ENCODE measurements around the gene TSNAXIP1. TPM values are rescaled to one million over a fixed set of nuclear protein-coding genes. Genes with fewer than 3 reads are reported as not detected.
A peak's percentile ranks its signal among the peaks of the same experiment; 100 is the strongest.

Gene TSNAXIP1
- total RNA-seq, 2 experiments from 2014 or later, result 0.40 to 0.47 TPM

GRCh38 chr16:67774457-67774853 lies 32.2 kb upstream of the TSNAXIP1 start:
- POLR2A ChIA-PET, result no interaction called here
- H3K4me3 Mint-ChIP-seq, result no peak overlapping the region
- DNase-seq (no peak), ATAC-seq (no peak)
- H3K27me3 Mint-ChIP-seq, result no peaks in the 10 kb centered on the region
- peaks cover 11% of the 10 kb centered on the region for H3K36me3 Mint-ChIP-seq (ENCODE audit: low read depth)
- no peaks in the 10 kb centered on the region for H3K9me3 Mint-ChIP-seq
- CTCF ChIA-PET, result no interaction called here
- peaks cover 4% of the 10 kb centered on the region for H3K4me1 Mint-ChIP-seq (ENCODE audit: low read depth)
- TF ChIP-seq CTCF (IDR thresholded peaks at IDR 0.05), result no peak
- intact Hi-C loops (cut with micrococcal nuclease), result no loop called here
- peak overlapping the region; percentile 62 for H3K27ac Mint-ChIP-seq

- Mint-ChIP-seq H3K27me3 (no peaks in the 10 kb centered on the region), H3K9me3 (no peaks in the 10 kb centered on the region), H3K4me1 (ENCODE audit: low read depth) (peaks cover 11% of the 10 kb centered on the region), H3K4me3 (no peak overlapping the region), H3K27ac (no peak overlapping the region), H3K36me3 (ENCODE audit: low read depth) (peaks cover 14% of the 10 kb centered on the region)
- no peak for DNase-seq
- intact Hi-C loops (cut with micrococcal nuclease), result no loop called here
- no peak for TF ChIP-seq CTCF (IDR thresholded peaks at IDR 0.05)
- ATAC-seq, result no peak
- POLR2A ChIA-PET, result no interaction called here
- CTCF ChIA-PET, result no interaction called here
These were observed 31.4 kb upstream of the TSNAXIP1 start for GRCh38 chr16:67775273-67775672.

GRCh38 chr16:67779256-67780014 lies 27.3 kb upstream of the TSNAXIP1 start:
- H3K27ac Mint-ChIP-seq, result peak overlapping the region; percentile 44

GRCh38 chr16:67780847-67781564 lies 25.7 kb upstream of the TSNAXIP1 start:
- POLR2A ChIA-PET, result interaction anchor here (0.7 to 1.0 kb wide), 2 partner anchors 48 to 113 kb away, joined by 3 read pairs; no protein-coding TSS in a partner anchor
- no peak for TF ChIP-seq CTCF (IDR thresholded peaks at IDR 0.05)
- Mint-ChIP-seq H3K27ac (peak overlapping the region; percentile 81), H3K4me3 (no peak overlapping the region), H3K36me3 (ENCODE audit: low read depth) (peaks cover 8% of the 10 kb centered on the region), H3K27me3 (no peaks in the 10 kb centered on the region), H3K4me1 (ENCODE audit: low read depth) (peaks cover 26% of the 10 kb centered on the region), H3K9me3 (no peaks in the 10 kb centered on the region)
- intact Hi-C loops (cut with micrococcal nuclease), result no loop called here
- no peak for DNase-seq
- ATAC-seq, result peak; percentile 13
- CTCF ChIA-PET, result interaction anchor here (0.7 to 3.4 kb wide), 7 partner anchors 21 to 354 kb away, joined by 3 to 17 read pairs (median 4); partner anchors contain the start of genes RANBP10 and TSNAXIP1

More at GRCh38 chr16:67779256-67780014, 27.3 kb upstream of the TSNAXIP1 start:
- no peaks in the 10 kb centered on the region for H3K27me3 Mint-ChIP-seq
- H3K9me3 Mint-ChIP-seq, result no peaks in the 10 kb centered on the region
- intact Hi-C loops (cut with micrococcal nuclease), result no loop called here
- ChIA-PET POLR2A (no interaction called here), CTCF (interaction anchor here (1.9 to 2.4 kb wide), 2 partner anchors 37 to 107 kb away, joined by 4 to 9 read pairs; no protein-coding TSS in a partner anchor)
- TF ChIP-seq CTCF (IDR thresholded peaks at IDR 0.05), result no peak
- peaks cover 9% of the 10 kb centered on the region for H3K36me3 Mint-ChIP-seq (ENCODE audit: low read depth)
- ATAC-seq, result peak; percentile 28
- H3K4me1 Mint-ChIP-seq (ENCODE audit: low read depth), result peaks cover 28% of the 10 kb centered on the region
- no peak overlapping the region for H3K4me3 Mint-ChIP-seq
- peak; percentile 15 for DNase-seq

- H3K4me1 Mint-ChIP-seq (ENCODE audit: low read depth), result peaks cover 30% of the 10 kb centered on the region
- H3K4me3 Mint-ChIP-seq, result no peak overlapping the region
- TF ChIP-seq CTCF (IDR thresholded peaks at IDR 0.05), result no peak
- peak overlapping the region; percentile 81 for H3K27ac Mint-ChIP-seq
- CTCF ChIA-PET, result interaction anchor here (0.7 to 3.4 kb wide), 5 partner anchors 21 to 354 kb away, joined by 3 to 17 read pairs (median 3); partner anchors contain the start of genes RANBP10 and TSNAXIP1
- no peaks in the 10 kb centered on the region for H3K27me3 Mint-ChIP-seq
- intact Hi-C loops (cut with micrococcal nuclease), result no loop called here
- POLR2A ChIA-PET, result interaction anchor here (0.9 to 1.0 kb wide), 2 partner anchors 19 to 49 kb away, joined by 3 read pairs; no protein-coding TSS in a partner anchor
- DNase-seq (peak; percentile 38), ATAC-seq (peak; percentile 88)
- peaks cover 8% of the 10 kb centered on the region for H3K36me3 Mint-ChIP-seq (ENCODE audit: low read depth)
- no peaks in the 10 kb centered on the region for H3K9me3 Mint-ChIP-seq
These were observed 25.1 kb upstream of the TSNAXIP1 start for GRCh38 chr16:67781565-67781921.

All from activated CD8-positive, alpha-beta T cell treated with anti-CD3 and anti-CD28 coated beads for 36 hours (primary cell).